ENCODE data around the gene HMGXB4. TPM values are rescaled to one million over a fixed set of nuclear protein-coding genes. Genes with fewer than 3 reads are reported as not detected.

The HMGXB4 gene
- total RNA-seq, 1 donor from 2014 or later = 38.2 TPM

- TF ChIP-seq CTCF (IDR thresholded peaks at IDR 0.05; ENCODE audit: unreplicated experiment) = no peak
- no peaks in the 10 kb centered on the region for H3K4me1 Mint-ChIP-seq
- no peaks in the 10 kb centered on the region for H3K9me3 Mint-ChIP-seq
- peaks cover 25% of the 10 kb centered on the region for H3K36me3 Mint-ChIP-seq
- no peak overlapping the region for H3K27ac Mint-ChIP-seq
- no peaks in the 10 kb centered on the region for H3K27me3 Mint-ChIP-seq (ENCODE audit: low read depth)
- no peak for DNase-seq (ENCODE audit: low spot score in 2 of 2, unreplicated experiment in 2 of 2)
- no peak overlapping the region for H3K4me3 Mint-ChIP-seq
Measured at GRCh38 chr22:35324762-35325161, 67.5 kb downstream of the HMGXB4 start.

DNA sequence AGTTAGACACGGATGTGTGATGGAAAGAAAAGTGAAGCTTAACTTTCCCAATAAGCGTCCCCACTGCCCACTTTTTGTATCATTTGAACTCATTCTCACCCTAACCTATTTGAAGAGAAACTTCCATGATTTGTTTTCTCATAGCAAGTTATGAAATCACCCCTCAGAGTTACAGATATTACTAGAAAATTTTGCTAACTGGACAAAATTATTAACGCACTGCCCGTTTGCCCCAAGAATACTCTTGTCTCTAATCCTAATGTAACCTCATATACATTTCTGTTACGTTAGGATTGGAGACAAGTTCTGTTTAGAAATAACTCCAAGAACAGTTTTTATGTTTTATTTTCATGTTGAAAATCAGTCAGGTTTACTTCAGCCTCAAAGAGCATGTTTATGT lies 67.9 kb downstream of the HMGXB4 start:
- H3K4me3 Mint-ChIP-seq = no peak overlapping the region
- no peak for DNase-seq (ENCODE audit: low spot score in 2 of 2, unreplicated experiment in 2 of 2)
- no peak overlapping the region for H3K27ac Mint-ChIP-seq
- H3K27me3 Mint-ChIP-seq (ENCODE audit: low read depth) = no peaks in the 10 kb centered on the region
- TF ChIP-seq CTCF (IDR thresholded peaks at IDR 0.05; ENCODE audit: unreplicated experiment) = no peak
- peaks cover 26% of the 10 kb centered on the region for H3K36me3 Mint-ChIP-seq
- no peaks in the 10 kb centered on the region for H3K9me3 Mint-ChIP-seq
- H3K4me1 Mint-ChIP-seq = no peaks in the 10 kb centered on the region

- TF ChIP-seq CTCF (IDR thresholded peaks at IDR 0.05; ENCODE audit: unreplicated experiment) = no peak
- peaks cover 27% of the 10 kb centered on the region for H3K36me3 Mint-ChIP-seq
- DNase-seq (ENCODE audit: low spot score in 2 of 2, unreplicated experiment in 2 of 2) = no peak
- no peaks in the 10 kb centered on the region for H3K4me1 Mint-ChIP-seq
- H3K9me3 Mint-ChIP-seq = no peaks in the 10 kb centered on the region
- H3K27ac Mint-ChIP-seq = no peak overlapping the region
- H3K4me3 Mint-ChIP-seq = no peak overlapping the region
- no peaks in the 10 kb centered on the region for H3K27me3 Mint-ChIP-seq (ENCODE audit: low read depth)
Measured at GRCh38 chr22:35326854-35327562, 69.7 kb downstream of the HMGXB4 start.

DNA sequence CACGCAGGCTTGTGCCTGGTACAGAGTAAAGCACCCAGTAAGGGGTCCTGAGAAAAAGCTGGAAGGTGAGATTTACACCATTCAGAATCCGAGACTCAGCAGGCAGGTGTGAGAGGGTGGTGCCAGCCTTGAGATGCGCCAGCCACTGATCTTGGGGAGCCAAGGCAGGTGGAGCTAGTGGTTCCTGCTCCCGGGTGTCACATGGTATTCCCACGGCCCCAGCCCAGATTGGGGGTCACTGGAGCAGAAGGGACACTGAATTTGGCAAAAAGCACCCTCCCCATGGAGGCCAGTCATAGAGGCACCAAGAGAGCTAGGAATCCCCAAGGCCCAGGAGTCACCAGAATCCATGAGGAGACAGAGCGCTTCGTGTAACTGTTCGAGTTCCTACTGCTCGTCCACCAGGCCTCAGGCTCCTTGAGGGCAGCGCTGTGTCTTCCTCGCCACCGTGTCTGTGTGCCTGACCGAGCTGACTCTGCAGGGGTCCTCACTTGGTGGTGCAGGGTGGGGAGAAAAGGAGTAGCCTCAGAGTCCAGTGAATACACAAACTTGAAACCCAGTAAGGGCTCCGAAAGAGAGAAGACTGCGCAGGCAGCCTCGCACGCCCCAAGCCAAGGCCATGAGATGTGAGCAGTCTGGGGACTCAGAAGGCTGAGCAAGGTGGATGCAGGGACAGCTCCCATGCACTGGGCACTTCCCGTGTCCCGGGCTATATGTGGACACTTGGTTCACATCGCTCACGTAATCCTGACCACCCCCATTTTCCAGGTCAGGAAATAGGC lies 70.6 kb downstream of the HMGXB4 start:
- Mint-ChIP-seq H3K4me3 (no peak overlapping the region), H3K4me1 (no peaks in the 10 kb centered on the region), H3K27ac (no peak overlapping the region), H3K9me3 (no peaks in the 10 kb centered on the region), H3K36me3 (peaks cover 31% of the 10 kb centered on the region), H3K27me3 (ENCODE audit: low read depth) (no peaks in the 10 kb centered on the region)
- no peak for DNase-seq (ENCODE audit: low spot score in 2 of 2, unreplicated experiment in 2 of 2)
- no peak for TF ChIP-seq CTCF (IDR thresholded peaks at IDR 0.05; ENCODE audit: unreplicated experiment)

DNA sequence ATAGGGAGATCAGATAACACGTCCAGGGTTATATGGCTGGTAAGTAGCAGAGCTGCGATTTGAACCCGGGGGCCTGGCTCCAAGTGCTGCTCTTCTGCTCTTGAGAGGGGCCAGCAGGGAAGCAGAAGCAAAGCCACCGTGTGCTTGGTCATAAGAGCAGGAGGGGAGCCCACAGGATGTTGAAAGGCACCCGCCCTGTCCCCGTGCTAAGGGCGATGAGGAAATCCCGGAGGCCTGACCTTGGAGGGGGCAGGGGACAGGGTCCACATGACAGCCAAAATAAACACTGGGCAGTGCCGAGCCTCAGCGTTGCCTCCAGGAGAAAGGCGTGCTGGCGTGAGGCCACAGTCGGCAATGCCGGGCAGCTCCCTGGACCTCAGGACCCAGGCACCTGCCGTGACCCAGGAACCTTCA lies 71.2 kb downstream of the HMGXB4 start:
- Mint-ChIP-seq H3K27ac (no peak overlapping the region), H3K4me3 (no peak overlapping the region), H3K27me3 (ENCODE audit: low read depth) (no peaks in the 10 kb centered on the region), H3K4me1 (no peaks in the 10 kb centered on the region), H3K9me3 (no peaks in the 10 kb centered on the region), H3K36me3 (peaks cover 31% of the 10 kb centered on the region)
- DNase-seq (ENCODE audit: low spot score in 2 of 2, unreplicated experiment in 2 of 2) = no peak
- TF ChIP-seq CTCF (IDR thresholded peaks at IDR 0.05; ENCODE audit: unreplicated experiment) = no peak

All from mesothelial cell of epicardium (in vitro differentiated cells).